HG02884 (cell line): ENCODE data around the gene GPRC5D.

ENCODE experiments used
- ATAC-seq: cut with Tn5 transposase; IDR thresholded peaks from one replicate; pipeline ENCODE4 v1.9.1; 2021; ENCODE audit warnings: mild to moderate bottlenecking, moderate library complexity; ENCODE audit not compliant: unreplicated experiment

GPRC5D gene

DNA sequence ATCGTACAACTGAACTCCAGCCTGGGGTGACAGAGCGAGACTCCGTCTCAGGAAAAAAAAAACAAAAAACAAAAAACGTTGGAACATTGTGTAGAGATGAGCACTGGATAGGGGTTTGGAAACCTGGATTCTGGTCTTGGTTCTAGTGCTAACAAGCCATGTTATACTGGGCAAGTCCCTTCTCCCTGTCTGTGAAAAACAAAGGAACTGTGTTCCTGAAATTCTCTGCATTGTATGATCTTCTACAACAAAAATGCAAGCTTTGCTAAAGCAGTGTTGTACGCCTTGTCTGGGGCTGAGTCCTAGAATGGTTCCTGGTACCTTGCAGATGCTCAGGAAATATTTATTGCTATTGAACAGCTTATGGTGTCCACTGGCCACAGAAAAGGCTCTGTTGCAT lies 13.4 kb downstream of the GPRC5D start:
- no peak for ATAC-seq

DNA sequence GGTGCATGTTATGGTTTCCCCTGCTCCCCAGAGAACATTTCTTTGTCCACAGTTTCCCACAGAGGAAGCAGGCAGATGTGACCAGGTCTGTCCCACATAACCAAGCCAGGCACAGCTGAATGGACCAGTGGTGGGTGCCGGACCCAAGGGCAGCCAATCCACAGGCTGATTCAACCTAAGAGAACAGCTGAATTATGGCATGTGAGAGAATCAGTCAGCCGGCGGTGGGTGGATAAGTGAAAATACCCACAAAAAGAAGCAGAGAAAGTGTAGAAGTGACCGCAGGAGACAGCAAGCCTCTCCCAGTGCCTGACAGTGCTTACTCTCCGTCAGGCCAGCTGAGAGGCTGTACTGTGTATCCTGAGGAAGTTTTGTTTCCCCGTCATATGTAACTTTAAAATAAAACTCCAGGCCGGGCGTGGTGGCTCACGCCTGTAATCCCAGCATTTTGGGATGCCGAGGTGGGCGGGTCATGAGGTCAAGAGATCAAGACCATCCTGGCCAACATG lies 14.9 kb downstream of the GPRC5D start:
- no peak for ATAC-seq

- ATAC-seq, result no peak
These were observed 17.4 kb downstream of the GPRC5D start for GRCh38 chr12:12934556-12934955.

- no peak for ATAC-seq
These were observed 18.2 kb downstream of the GPRC5D start for GRCh38 chr12:12933742-12934141.

DNA sequence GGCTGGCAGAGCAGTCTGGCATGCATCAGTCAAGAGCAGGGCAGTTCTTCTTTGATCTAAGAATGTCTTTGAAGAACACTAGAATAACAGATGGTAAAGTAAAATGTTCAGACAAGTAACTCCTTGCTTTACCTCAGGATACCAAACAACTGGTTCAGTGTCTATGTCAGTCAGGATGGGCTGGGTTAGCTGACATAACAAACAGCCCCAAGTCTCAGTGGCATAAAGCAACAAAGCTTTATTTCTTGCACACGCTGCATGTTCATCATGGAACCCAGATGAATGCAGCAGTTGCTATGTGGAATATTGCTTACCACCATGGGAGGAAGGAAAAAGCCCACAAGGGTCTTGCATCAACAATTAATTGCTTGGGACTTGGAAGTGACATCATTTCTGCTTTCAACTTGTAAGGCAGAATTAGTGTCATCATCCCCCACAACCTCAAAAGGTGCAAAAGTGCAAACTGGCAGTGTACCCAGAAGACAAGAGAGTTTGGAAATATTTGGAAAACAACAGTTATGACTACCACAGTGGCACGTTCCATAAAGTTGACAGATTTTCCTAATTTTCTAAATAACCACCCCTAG lies 21.2 kb downstream of the GPRC5D start:
- ATAC-seq, result no peak

DNA sequence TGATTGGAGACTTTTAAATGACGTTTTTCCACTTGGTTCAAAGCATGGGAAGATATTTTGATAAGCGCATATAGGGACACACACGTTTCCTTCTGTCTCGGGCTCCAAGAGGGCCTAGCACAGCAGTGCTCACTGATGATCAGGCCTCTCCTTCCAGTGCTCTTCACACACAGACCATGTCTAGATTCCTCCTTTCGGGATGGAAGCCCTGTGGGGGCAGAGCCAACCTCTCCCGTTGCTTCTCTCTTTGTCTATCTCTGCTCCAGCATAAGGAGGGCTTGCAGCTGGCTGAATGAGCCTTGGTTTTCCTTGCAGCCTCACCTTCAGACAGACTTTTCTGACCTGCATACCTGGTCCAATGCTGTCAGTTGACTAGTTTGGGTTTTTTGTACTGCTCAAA lies 22.3 kb downstream of the GPRC5D start:
- ATAC-seq, result no peak

GRCh38 chr12:12927211-12928079 lies 24.5 kb downstream of the GPRC5D start:
- ATAC-seq, result no peak

DNA sequence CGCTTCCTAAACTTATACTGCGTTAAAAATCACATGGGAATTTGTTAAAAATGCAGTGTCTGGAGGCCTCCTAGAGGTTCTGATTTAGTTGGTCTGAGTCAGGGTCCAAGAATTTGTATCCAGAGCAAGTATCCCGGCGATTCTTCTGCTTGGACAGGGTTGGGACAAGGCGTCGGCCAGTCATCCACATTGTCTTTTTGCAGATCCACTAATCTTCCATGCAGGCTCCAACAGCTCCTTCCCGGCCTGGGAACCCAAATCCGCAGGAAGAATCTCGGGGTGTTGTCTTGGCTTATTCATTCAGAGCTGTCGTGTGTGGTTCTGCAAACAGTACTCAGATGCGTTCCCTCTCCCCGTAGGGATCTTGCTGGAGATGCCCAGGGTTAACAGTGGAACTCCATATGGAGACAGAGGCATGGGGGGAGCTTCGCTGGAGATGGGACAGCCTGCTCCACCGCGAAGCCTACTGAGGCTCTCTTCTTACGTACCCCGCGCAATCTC lies 25.3 kb downstream of the GPRC5D start:
- no peak for ATAC-seq

DNA sequence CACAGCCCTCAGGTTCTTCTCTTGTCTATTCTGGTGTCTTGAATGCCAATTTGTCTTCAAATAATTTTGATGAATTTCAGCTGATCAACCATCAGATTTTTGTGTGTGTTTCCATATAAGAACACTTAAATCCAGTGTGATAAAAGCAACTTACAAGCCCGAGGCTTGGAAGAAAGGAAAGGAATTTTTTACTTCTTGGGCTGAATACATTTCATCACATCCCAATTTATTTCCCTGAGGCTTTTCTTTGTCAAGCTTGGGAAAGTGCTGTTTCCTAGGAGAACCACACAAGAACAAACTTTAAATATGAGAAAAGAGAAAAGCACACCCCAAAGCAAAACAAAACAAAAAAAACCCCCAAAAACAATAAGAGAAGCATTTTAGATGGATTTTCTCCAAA lies 26.6 kb downstream of the GPRC5D start:
- ATAC-seq, result no peak

DNA sequence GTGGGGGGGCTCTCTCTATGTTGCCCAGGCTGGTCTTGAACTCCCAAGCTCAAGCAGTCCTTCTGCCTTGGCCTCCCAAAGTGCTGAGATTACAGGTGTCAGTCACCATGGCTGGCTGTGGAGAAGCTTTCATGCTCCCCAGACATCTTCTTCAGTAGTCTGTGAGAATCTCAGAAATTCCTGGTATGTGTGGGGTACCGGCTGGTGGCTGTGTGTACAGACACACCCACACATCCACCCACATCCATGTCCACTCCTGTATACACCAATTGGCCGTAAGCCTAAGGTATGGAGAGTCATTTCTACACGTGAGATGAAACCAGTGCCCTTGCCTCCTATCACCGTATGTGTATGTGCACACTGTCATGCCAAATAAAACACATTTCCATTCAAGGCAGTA lies 27.8 kb downstream of the GPRC5D start:
- no peak for ATAC-seq

GRCh38 chr12:12922978-12923377 lies 29.0 kb downstream of the GPRC5D start:
- no peak for ATAC-seq

GRCh38 chr12:12922191-12922616 lies 29.8 kb downstream of the GPRC5D start:
- ATAC-seq, result no peak

- ATAC-seq, result no peak
These were observed 32.1 kb downstream of the GPRC5D start for GRCh38 chr12:12919666-12920435.

- no peak for ATAC-seq
These were observed 33.1 kb downstream of the GPRC5D start for GRCh38 chr12:12918781-12919389.

DNA sequence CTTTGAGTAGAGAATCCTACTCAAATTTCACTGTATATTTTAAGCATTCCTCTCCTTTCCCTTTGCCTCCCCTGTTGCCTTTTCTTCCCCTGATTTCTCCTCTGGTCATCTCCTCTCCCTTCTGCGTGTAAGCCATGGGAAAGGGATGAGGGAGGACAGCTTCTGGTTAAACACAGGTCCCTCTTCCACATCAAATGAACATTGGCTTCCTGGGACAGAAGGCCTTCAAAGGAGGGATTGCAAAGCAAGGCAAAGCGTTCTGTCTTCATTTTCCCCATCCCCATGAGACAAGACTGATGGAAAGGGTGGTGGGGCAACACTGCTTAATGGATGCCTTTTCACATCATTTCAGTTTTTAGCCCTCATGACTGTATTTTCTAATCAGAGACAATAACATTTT lies 34.5 kb downstream of the GPRC5D start:
- ATAC-seq, result no peak

DNA sequence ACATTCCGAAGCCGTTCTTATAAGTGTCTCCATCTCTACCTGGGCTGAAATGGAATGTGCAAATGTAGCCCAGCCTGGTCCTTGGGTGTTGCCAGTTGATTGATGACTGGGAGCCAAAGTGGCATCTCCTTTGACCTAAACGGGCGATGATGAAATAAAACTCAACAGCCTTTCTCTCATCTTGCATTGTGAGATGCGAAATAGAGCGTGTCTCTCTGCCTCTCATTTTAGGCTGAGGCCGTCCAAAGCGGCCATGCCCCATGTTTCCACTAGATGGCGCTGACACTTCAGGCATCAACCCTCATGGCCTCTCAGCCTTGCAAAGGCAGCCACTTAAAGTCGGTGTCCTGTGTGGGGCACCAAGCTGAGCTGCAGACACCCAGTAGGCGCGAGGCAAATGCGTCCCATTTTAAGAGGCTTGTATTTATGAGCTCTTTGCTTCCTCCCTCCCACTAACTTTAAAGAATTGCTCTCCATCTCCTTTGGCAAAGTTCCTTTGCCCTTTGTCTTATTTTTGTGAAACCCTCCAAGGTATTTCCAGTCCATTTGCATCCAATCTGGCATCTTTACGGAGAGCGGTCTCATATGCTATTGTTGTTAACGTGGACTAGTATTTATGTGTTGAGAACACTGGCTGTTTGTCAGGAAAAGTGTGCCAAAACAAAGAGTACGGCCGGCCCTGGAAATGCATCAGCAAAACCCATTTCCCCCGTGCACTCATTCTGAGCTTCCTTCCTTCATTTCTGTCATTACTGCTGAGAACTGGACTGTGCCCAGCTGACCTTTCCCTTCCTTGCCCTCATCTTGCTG lies 35.6 kb downstream of the GPRC5D start:
- peak; percentile 86 for ATAC-seq

DNA sequence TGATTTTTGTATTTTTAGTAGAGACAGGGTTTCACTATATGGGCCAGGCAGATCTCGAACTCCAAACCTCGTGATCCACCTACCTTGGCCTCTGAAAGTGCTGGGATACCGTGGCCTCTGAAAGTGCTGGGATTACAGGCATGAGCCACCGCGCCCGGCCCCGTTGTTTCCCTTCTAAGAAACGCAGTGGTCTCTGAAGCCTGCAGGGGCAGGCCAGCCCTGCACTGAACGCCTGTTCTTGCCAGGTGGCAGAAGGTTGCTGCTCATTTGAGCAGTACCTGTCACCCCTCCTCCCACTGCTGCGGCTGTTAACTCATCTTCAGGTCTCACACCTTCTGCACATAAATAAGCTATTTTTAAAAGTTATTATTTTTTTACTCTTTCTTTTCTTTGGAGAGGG lies 36.3 kb downstream of the GPRC5D start:
- no peak for ATAC-seq

- no peak for ATAC-seq
These were observed 39.3 kb downstream of the GPRC5D start for GRCh38 chr12:12912711-12913110.

- ATAC-seq, result no peak
These were observed 42.0 kb downstream of the GPRC5D start for GRCh38 chr12:12909995-12910420.
